LHCN-M2 (cell line): ENCODE measurements around the gene FARS2. TPM values are rescaled to one million over a fixed set of nuclear protein-coding genes. Genes with fewer than 3 reads are reported as not detected.
"Not testable (repeated sequence)": the region's sequence is repeated elsewhere in the genome, so short reads cannot be mapped to it uniquely, and the experiment has no call there.

Experiments used
- DNase-seq: peaks from one replicate; pipeline ENCODE4 v3.0.0-alpha.2; 2012; ENCODE audit warnings: low read depth
- total RNA-seq: library from RNA; depleted of rRNA; stranded (reverse); fragments of >200 nt; gene quantifications from 2 replicates; pipeline ENCODE4 v1.2.3, GENCODE V29; 2014

FARS2 gene
- total RNA-seq, 1 experiment from 2014 or later = 11.5 TPM

DNA sequence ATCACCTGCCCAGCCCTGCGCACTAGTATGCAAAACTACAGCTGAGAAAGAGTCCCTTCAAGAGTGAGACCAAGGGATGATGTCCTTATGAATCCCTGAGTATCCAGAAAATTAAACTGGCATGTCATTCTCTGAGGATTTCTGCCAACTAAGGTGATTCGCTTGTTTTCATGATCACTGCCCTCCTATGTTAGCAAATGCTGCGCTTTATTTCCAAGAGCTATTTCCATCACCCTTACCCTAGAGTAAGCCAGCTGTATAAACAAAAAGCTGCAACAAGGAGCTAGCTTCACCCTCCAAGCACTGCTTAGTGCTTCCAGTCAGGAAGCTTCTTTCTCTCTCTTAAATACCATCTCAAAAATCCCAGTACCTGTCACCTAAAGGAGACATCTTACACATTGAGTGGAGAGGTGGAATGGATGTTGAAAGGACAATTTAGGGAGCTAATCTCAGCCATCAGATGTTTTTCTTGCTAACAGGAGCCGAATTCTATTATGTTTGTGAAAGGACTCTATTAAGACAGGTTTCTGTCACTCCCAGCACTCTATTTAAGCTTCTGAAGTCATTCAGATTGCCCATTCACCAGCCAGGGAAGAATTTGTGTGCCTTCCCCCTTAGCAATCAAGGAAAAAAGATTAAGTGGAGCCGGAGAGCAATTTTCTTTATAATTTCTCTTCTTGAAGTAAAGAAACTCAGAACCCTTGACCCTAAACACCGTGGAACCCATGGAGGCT lies 423.2 kb downstream of the FARS2 start:
- DNase-seq = peak; percentile 76

DNA sequence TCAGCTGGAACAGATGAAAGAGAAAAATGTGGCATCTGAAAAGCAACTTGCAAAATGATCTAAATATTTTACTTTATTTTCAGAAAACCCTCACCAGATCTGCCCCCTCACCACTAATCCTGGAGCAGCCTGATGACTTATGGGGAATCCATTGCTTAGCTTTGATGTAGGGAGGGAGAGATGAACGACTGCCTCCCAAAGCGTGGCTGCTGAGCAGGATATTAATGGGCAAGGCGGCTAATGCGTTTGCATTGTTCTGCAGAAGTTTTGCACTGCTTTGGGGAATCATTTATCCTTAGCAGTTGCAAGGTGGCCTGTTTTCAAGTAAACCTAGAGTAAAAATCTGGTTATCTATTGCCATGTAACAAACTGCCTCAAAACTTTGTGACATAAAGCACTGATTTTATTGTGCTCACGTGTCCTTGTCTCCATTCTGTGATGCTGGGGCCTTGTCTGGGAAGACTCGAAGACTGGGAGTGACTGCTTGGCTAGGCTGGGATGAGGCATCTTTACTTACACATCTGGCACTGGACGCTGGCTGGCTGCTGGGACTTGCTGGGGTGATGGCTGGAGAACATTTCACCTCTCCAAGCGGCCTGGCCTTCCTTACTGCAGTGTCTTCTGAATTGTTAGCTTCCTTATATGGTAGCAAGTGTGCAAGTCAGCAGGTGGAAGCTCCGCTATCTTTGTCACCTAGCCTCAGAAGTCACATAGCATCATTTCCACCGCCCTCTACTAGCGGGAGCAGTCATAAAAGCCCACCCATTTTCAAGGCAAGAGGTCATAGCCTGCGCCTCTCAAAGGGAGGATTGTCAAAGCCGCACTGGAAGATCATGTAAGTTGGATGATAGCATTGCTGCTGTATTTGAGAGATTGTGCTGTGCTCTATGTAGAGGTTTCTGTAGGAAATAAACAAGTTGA lies 432.2 kb downstream of the FARS2 start:
- no peak for DNase-seq

DNA sequence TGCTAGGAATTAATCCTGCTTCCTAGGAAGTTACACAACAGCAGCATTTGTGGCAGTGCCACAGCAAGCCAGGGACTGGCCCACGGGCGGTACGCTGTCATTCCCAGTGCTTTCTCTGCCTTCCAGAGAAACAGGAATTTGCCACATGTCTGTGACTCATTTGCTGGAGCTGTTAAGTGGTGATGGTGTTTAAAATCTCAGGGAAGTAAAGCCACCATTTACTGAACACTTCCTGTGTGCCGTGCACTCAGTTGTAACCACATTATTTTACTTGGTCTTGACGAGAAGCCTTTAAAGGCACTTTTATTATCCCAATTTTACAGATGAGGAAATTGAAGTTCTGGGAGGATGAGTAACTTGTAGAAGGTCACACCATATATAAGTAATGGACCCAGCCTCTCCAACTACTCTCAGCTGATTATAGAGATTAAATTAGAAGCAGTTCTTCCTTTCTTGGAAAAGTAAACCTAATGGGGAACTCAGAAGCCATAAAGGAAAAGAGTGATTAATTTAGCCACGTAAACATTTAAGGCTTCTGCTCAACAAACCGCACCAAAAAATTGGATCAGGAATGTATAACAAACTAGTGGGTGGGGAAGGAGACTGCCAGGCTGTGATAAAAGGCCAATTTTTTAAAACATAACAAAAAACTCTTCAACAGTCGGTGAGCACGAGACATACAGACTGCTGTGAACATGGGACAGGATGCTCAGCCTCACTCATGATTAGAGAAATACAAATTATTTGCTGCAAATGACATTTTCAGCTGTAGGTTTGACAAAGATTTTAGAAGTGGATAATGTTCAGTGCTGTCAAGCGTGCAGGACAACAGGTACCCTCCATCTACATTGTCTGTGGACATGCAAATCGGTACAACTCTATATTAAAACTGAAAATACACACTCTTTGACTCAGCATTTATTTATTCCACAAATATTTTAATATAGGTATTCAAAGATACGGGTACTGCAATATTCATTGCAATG lies 434.2 kb downstream of the FARS2 start:
- DNase-seq = peak; percentile 85

GRCh38 chr6:5697508-5697907 lies 436.2 kb downstream of the FARS2 start:
- no peak for DNase-seq

DNA sequence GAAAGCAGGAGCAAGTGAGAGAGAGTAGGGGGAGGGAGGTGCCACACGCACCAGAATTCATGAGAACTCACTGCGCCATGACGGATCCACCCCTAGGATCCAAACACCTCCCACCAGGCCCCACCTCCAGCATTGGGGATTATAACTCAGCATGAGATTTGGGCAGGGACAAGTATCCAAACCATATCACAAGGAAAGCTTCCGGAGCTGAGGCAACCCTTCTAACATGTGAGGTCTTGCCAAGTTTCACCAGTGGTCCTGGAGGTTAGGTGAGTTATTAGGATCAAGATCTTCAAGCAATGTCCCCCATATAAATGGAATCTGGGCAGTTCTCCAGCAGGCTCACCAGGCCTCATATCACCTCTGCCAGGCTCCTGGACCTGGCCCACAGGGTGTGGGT lies 437.0 kb downstream of the FARS2 start:
- no peak for DNase-seq

DNA sequence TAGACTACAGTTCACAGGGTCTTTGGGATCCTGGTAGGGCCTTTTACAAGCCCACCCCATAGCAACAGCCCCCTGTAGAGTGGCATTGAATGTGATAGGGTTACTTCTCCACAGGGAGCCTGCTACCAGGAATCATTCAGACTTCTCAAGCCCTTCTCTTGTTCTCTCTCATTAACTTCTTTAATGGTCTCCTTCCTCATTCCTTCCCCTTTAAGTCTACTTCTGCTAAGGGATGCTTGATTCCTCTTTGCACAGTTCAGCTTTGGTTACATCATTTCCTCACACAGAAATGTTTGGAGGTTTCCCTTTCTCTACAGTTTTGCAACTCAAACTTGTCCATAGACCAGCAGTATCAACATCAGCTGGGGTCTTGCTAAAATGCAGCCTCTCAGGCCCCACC lies 437.8 kb downstream of the FARS2 start:
- not testable (repeated sequence) for DNase-seq

DNA sequence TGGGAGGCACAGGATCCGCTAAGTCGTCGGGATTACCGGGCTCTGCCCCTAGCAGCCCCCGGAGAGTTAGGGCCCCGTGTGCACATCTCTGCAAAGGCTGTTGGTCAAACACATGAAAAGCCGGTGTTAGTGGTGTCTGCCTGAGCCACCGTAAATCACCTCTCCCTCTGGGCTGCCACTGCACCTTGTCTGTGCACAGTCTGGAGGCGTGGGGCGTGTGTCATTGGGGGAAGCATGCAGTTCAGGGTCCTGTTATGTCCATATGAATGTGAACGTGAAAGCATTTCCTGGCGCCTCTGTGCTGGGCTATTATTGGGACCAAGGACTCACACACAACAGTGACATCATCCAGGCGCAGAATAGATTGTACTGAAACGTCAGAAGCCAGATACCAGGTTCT lies 439.9 kb downstream of the FARS2 start:
- DNase-seq = no peak

DNA sequence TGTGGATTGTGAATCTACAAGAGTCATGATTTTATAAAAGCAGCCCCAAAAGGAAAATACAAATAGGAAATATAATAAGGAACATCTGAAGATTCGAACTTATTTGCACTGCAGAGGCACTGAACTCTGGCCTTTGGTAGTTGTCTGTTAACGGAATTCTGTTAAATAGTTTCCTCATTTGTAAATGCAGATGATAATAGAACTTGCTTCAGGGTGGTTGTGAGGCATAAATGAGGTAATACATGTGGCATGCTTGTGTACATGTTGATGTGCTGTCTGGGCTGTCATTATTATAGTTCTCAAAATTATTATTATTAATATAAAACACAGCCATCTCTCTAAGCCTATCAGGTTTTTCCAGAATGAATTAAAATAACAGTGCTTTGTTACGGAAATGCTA lies 443.4 kb downstream of the FARS2 start:
- DNase-seq = no peak

- no peak for DNase-seq
Measured at GRCh38 chr6:5705252-5705651, 443.9 kb downstream of the FARS2 start.

GRCh38 chr6:5706124-5707033 lies 445.1 kb downstream of the FARS2 start:
- no peak for DNase-seq

DNA sequence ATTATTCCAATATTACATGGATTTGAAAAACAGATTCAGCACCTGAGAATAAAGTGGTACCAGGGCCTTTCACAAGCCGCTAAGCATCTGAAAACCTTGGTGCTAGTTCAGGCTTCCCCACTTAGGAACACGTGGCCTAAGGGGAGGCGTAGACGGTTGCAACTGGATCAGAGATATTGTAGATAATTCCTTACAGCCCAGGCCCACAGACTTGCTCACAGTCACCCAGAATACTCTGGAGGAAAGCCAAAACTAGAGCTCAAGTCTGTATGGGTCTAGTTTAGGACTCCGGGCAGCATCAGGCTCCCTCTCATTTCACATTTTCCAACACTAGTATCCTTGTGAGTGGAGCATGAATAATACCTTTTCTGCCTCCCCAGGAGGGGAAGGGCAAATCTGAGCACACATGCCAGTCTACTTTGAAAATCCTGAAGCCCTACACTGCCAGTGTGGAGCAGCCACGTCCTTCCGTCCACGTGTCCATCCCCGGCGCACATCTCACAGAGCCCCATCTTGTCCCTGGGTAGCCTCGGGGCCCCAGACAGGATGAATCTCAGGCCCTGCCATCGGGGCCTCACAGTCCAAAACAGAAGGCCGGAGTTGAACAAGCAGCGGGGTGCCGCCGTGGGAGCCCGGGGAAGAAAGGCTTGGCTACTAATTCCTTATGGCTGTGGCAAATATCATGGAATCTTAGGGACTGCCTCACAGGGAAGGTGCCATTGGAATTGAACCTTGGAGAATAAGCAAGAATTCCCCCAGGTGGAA lies 446.1 kb downstream of the FARS2 start:
- DNase-seq = no peak

GRCh38 chr6:5710516-5710915 lies 449.2 kb downstream of the FARS2 start:
- DNase-seq = no peak

DNA sequence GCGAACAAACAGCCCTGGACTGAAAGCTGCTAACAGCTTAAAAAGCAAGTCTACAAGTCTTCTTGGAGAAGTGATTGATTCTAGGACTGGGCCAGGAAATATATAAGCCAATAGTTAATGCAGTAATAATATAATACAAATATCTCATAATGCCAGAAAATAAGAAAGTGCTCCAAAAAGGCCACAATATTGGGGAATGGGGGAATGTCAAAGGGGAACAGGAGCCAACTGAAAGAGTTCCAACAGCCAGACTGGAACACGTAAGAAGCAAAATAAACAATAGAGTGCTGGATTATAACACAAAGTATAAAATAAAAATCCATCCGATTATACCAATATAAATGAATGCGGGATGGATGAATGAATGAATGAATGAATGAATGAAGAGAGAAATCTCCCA lies 449.6 kb downstream of the FARS2 start:
- DNase-seq = no peak

DNA sequence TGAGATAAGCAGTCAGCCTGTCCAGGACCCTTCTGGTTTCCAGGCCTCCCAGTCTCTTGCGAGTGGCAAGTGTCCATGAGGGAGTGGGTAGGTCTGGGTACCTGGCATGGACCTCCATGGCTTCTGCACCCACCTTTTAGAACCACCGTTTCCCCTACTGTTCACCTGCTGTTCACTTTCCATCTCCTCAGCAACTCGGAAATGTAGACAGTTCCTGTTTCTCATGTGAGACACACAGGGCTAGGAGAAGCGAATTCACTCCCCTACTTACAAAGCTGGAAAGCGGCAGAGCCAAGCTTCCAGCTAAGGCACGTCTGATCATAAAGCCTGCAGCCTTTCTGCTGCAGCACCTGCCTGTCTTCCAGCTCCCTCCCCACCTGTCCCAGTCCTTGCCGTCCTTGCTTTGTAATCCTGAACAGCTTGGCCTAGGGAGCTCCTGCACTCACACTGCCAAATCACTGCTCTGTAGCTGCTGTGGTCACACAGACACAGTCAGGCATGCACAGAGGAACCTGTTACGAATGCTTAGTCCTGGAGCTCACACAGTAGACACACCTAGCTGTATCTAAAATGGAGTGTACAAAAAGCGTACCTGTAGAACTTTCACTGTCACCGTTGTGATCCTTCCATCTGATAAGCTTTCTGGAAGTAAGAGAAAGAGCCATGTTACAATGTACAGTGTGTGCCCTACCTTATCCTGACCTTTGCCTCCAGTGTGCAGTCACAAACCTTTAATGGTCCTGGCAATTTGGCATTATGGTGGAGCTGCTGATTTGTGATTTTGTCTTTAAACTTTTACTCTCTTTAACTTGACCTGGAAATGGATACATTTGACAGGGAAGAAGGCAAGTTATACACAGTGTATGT lies 451.3 kb downstream of the FARS2 start:
- DNase-seq = no peak

DNA sequence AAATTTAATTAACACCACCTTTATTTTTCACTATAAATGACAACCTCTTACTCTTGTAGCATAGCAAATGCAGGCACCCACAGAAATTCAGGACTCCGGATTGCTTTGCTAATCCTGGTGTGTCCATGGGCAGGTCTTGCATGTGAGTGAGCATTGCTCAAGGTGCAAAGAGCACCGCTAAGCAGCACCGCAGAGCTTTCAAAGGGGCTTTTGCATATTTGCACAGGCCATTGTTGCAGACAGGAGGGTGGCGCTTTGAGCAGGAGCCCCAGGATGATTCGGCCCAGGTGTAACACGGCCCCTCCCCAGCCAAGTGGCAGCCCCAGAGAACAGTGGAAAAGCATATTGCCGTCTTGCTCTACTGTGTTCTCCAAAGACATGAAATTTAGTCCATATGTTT lies 452.2 kb downstream of the FARS2 start:
- no peak for DNase-seq

- DNase-seq = no peak
Measured at GRCh38 chr6:5718231-5718947, 457.1 kb downstream of the FARS2 start.

DNA sequence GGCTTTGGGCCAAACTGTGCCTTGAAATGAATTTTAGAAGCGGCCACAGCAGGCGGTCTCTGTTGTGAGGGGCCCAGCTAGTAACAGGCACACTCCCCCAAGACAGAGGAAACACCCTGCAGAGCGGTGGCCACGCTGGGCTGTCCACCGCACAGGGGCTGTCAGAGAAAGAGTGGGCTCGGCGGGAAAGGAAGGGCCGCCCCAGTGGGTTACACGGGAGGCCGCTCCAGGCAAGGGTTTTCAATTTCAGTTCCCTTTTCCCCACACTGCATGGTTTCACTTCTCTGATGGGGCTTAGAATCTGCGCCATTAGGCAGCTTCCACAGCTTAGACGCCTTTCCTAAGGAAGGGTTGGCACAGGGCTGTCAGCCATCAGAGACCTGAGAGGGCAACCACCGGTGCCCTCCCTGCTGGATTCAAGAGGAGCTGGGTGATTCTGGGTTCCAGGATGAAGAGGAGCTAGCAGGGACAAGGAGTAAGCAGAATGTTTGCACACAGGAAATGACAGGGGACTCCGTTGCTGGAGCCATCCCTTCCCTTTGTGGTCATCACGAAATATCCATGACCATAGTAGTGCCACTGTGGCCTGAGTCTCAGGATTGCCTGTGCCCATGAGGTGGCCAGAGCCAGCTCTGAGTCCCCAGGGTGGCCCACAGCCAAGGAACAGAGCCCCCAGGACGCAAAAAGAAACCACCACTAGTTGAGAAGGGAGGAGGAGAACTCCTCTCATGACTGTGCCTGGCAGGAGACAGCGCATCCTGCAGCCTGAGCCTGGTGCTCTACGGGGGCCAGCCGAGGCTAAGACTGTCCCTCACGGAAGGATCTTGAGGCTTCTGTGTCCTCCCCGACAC lies 462.8 kb downstream of the FARS2 start:
- DNase-seq = no peak
